22Rv1 (cell line): Measurements from ENCODE around the gene C2CD3.

ENCODE experiments used
- ZFX ChIP-seq: fragments of 450-650 bp; IDR thresholded peaks from 2 replicates; pipeline ENCODE4 v1.6.1; 2017; ENCODE audit warnings: antibody characterized with exemption, borderline replicate concordance
- TF ChIP-seq, protein P1 (sequence below): fragments of 450-650 bp; IDR thresholded peaks from 2 replicates; pipeline ENCODE4 v1.5.1; 2017; ENCODE audit warnings: mild to moderate bottlenecking

DNA sequence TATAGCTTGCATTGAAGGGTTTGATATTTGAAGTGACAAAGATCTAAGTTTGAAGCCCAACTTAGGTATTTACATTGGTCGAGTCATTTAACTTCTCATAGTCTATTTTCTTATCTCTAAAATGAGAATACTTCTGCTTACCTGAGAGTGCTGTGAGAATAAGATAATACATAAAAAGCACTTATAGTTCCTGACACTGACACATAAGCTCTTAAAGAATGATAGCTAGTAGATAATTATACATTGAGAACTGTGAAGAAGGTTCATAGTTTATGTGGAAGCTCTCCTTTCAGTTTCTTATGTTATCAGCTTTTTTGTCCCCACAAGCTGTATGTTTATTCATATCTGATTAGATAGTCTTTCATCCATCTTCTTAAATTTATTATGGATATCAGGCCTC lies 5.1 kb upstream of the C2CD3 start:
- TF ChIP-seq, protein P1, sequence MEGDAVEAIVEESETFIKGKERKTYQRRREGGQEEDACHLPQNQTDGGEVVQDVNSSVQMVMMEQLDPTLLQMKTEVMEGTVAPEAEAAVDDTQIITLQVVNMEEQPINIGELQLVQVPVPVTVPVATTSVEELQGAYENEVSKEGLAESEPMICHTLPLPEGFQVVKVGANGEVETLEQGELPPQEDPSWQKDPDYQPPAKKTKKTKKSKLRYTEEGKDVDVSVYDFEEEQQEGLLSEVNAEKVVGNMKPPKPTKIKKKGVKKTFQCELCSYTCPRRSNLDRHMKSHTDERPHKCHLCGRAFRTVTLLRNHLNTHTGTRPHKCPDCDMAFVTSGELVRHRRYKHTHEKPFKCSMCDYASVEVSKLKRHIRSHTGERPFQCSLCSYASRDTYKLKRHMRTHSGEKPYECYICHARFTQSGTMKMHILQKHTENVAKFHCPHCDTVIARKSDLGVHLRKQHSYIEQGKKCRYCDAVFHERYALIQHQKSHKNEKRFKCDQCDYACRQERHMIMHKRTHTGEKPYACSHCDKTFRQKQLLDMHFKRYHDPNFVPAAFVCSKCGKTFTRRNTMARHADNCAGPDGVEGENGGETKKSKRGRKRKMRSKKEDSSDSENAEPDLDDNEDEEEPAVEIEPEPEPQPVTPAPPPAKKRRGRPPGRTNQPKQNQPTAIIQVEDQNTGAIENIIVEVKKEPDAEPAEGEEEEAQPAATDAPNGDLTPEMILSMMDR: no peak
- TF ChIP-seq ZFX: no peak
